ENCODE results near the gene PKP2. TPM values are rescaled to one million over a fixed set of nuclear protein-coding genes. Genes with fewer than 3 reads are reported as not detected.

The PKP2 gene
- total RNA-seq, 1 donor from 2014 or later, result 5.2 TPM

DNA sequence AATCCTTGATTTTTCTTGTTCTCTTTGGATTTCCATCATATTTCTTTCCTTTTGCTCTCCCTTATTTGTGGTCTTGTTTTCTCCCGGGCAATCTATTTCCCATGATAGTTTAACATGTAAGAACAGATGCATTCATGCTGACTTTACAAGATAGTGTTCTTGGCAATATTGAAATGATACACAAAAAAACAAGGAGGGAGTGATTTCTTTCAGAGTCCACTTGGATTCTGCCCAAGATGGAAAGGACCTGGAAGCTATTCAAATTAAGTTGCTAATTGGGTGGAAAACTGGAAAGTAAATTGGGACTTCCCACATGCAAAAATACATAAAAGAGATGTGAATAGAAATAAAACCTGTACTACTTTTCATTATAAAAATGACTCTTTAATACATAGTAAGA lies 126.4 kb downstream of the PKP2 start:
- Histone ChIP-seq H3K4me1 (ENCODE audit: control insufficient read depth in 3 of 3, insufficient read depth in 3 of 3, low read length in 3 of 3) (no peaks in the 10 kb centered on the region), H3K27ac (ENCODE audit: low read depth, low read length) (no peak overlapping the region), H3K27me3 (ENCODE audit: control insufficient read depth in 3 of 3, insufficient read depth in 3 of 3, low read length in 3 of 3) (no peaks in the 10 kb centered on the region), H3K9ac (ENCODE audit: low read depth in 1 of 3, low read length in 3 of 3) (no peak overlapping the region), H3K9me3 (ENCODE audit: control insufficient read depth in 3 of 3, low read length in 3 of 3) (no peaks in the 10 kb centered on the region), H3K4me3 (ENCODE audit: low read length in 3 of 3) (no peak overlapping the region), H3K36me3 (ENCODE audit: control insufficient read depth in 3 of 3, insufficient read depth in 3 of 3, low read length in 3 of 3) (no peaks in the 10 kb centered on the region)

DNA sequence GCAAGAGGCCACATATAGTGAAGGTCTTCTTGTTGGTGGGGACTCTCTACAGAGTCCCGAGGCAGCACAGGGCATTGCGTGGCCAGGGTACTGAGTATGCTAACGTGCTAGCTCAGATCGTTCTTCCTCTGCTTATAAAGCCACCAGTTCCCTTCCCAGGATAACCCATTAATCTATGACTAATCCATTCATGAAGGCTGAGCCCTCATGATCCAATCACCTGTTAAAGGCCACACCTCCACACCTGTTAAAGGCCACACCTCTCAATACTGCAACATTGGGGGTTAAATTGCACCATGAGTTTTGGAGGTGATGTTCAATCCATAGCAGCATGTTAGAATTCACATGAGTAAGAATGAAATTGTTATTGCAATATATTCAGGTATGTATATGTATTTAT lies 128.1 kb downstream of the PKP2 start:
- Histone ChIP-seq H3K9me3 (ENCODE audit: control insufficient read depth in 3 of 3, low read length in 3 of 3) (no peaks in the 10 kb centered on the region), H3K4me1 (ENCODE audit: control insufficient read depth in 3 of 3, insufficient read depth in 3 of 3, low read length in 3 of 3) (no peaks in the 10 kb centered on the region), H3K27me3 (ENCODE audit: control insufficient read depth in 3 of 3, insufficient read depth in 3 of 3, low read length in 3 of 3) (no peaks in the 10 kb centered on the region), H3K27ac (ENCODE audit: low read depth, low read length) (no peak overlapping the region), H3K9ac (ENCODE audit: low read depth in 1 of 3, low read length in 3 of 3) (no peak overlapping the region), H3K4me3 (ENCODE audit: low read length in 3 of 3) (no peak overlapping the region), H3K36me3 (ENCODE audit: control insufficient read depth in 3 of 3, insufficient read depth in 3 of 3, low read length in 3 of 3) (no peaks in the 10 kb centered on the region)

DNA sequence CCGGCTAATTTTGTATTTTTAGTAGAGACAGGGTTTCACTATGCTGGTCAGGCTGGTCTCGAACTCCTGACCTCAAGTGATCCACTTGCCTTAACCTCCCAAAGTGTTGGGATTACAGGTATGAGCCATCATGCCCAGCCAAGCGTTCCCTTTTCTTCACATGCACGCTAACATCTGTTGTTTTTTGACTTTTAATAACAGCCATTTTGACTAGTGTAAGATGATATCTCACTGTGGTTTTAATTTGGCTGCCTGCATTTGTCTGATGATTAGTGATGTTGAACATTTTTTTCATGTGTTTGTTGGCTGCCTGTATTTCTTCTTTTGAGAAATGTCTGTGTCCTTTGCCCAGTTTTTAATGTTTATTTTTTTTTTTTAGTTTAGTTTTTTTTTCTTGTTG lies 130.7 kb downstream of the PKP2 start:
- Histone ChIP-seq H3K4me1 (ENCODE audit: control insufficient read depth in 3 of 3, insufficient read depth in 3 of 3, low read length in 3 of 3) (no peaks in the 10 kb centered on the region), H3K4me3 (ENCODE audit: low read length in 3 of 3) (no peak overlapping the region), H3K36me3 (ENCODE audit: control insufficient read depth in 3 of 3, insufficient read depth in 3 of 3, low read length in 3 of 3) (no peaks in the 10 kb centered on the region), H3K27me3 (ENCODE audit: control insufficient read depth in 3 of 3, insufficient read depth in 3 of 3, low read length in 3 of 3) (peaks cover 0 to 4% (median 3%) of the 10 kb centered on the region in 3 donors), H3K9ac (ENCODE audit: low read depth in 1 of 3, low read length in 3 of 3) (no peak overlapping the region), H3K9me3 (ENCODE audit: control insufficient read depth in 3 of 3, low read length in 3 of 3) (no peaks in the 10 kb centered on the region), H3K27ac (ENCODE audit: low read depth, low read length) (no peak overlapping the region)

DNA sequence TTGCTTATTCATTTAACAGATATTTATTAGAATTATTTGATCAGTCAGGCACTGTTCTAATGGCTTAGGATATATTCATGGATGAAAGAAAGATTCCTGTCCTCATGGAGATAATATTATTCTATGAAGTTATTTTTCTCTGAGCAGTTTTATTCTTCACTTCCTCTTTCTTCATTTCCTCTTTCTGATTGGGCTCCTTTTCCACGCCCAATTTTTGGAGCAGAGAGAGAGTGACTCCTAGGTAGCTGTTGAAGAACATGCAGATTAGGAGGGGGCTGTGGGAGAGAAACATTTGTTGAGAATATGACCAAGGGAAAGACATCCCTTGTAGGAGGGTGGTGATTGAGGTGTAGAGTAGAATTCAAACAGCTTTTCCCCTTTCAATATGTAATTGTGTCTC lies 134.9 kb downstream of the PKP2 start:
- peaks cover 0 to 6% (median 3%) of the 10 kb centered on the region in 3 donors for H3K27me3 ChIP-seq (ENCODE audit: control insufficient read depth in 3 of 3, insufficient read depth in 3 of 3, low read length in 3 of 3)
- H3K27ac ChIP-seq (ENCODE audit: low read depth, low read length), result no peak overlapping the region
- H3K36me3 ChIP-seq (ENCODE audit: control insufficient read depth in 3 of 3, insufficient read depth in 3 of 3, low read length in 3 of 3), result no peaks in the 10 kb centered on the region
- no peaks in the 10 kb centered on the region for H3K9me3 ChIP-seq (ENCODE audit: control insufficient read depth in 3 of 3, low read length in 3 of 3)
- no peak overlapping the region for H3K4me3 ChIP-seq (ENCODE audit: low read length in 3 of 3)
- no peaks in the 10 kb centered on the region for H3K4me1 ChIP-seq (ENCODE audit: control insufficient read depth in 3 of 3, insufficient read depth in 3 of 3, low read length in 3 of 3)
- no peak overlapping the region for H3K9ac ChIP-seq (ENCODE audit: low read depth in 1 of 3, low read length in 3 of 3)

DNA sequence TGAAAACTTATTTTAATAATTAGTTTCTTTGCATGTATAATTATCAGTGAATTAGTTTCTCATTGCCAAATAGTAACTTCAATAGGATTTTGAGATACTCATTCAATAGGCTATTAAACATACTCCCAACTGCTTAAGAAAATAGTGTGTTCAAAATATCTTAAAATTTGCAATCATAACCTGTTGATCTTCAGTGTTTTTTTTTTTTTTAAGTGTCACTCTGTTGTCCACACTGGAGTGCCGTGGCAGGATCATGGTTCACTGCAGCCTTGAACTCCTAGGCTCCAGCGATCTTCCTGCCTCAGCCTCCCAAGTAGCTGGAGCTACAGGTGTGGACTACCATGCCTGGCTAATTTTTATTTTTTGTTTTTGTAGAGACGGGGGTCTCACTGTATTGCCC lies 139.4 kb downstream of the PKP2 start:
- Histone ChIP-seq H3K9ac (ENCODE audit: low read depth in 1 of 3, low read length in 3 of 3) (no peak overlapping the region), H3K36me3 (ENCODE audit: control insufficient read depth in 3 of 3, insufficient read depth in 3 of 3, low read length in 3 of 3) (peaks cover 3 to 13% (median 4%) of the 10 kb centered on the region in 3 donors), H3K4me1 (ENCODE audit: control insufficient read depth in 3 of 3, insufficient read depth in 3 of 3, low read length in 3 of 3) (peaks cover 14 to 19% (median 17%) of the 10 kb centered on the region in 3 donors), H3K9me3 (ENCODE audit: control insufficient read depth in 3 of 3, low read length in 3 of 3) (no peaks in the 10 kb centered on the region), H3K27ac (ENCODE audit: low read depth, low read length) (no peak overlapping the region), H3K27me3 (ENCODE audit: control insufficient read depth in 3 of 3, insufficient read depth in 3 of 3, low read length in 3 of 3) (peaks cover 0 to 6% (median 3%) of the 10 kb centered on the region in 3 donors), H3K4me3 (ENCODE audit: low read length in 3 of 3) (no peak overlapping the region)

DNA sequence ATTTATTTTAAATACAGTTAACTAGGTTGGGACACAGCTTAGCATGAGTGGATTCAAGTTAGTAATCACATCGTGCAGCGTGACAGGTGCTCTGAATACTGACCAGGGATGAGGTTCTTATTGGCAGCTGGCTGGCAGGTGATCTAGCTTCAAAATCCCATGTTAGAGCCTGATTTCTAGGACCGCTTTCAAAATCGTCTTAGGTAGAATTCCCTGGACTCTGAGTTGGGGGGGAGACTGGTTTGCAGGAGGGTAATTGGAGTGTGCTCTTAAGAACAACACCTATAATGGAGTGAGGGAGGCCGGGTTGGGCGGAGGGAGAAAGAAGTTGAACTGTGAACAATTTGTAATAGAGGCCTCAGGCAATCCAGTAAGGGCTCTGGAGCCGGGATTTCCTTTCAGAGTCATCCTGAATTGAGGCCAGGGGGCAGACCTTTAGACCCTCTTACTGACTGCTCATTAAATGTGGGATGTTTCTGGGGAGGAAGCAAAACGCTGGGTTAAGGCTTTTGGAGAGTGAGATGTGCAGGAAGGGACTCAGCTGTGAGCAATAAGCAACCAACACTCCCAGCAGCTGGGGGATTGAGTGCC lies 140.0 kb downstream of the PKP2 start:
- Histone ChIP-seq H3K9me3 (ENCODE audit: control insufficient read depth in 3 of 3, low read length in 3 of 3) (no peaks in the 10 kb centered on the region), H3K4me3 (ENCODE audit: low read length in 3 of 3) (peak overlapping the region; percentile 90 to 98 (median 91))

DNA sequence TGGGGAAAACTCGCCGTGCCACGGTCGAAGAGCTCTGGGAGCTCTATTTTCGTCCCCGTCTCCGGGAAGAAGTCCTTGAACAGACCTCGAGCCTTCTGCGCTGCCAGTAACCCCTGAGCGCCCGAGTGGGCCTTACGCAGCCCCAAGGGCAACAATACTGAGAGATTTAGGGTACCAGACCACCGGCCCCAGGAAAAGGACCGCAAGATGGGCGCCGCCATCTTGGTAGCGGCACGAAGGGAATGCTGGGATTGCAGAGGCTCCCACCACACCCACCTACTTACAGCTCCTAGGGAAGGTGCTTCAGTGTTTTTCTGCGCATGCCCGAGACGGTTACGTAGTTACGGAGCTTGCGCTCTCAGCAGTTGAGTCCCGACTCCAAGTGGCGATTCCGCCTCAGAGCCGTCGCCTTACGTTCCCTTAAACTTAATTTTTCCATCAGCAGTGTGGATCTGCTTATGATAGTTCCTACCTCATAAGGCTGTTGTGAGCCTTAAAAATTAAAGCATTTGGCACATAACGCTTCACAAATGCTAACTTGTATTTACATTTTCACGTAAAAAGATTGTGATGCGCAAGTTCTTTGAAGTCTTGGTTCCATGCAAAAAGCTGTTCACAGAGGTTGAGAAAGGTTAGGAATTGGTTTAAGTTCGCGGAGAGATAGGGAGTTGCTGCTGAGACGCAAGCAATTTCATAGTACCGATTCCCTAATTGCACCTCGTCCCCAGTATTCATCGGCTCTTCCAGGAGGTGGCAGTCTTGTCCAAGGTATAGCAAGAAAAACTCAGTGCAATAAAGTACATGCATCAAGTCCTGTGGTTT lies 140.7 kb downstream of the PKP2 start, which contains the start of gene YARS2:
YARS2 (minus strand) TSS at position 244 of the 822 bp plus-strand sequence; CDS start at position 221, 23 bp downstream.
- peaks cover 14 to 19% (median 17%) of the 10 kb centered on the region in 3 donors for H3K4me1 ChIP-seq (ENCODE audit: control insufficient read depth in 3 of 3, insufficient read depth in 3 of 3, low read length in 3 of 3)
- H3K4me3 ChIP-seq (ENCODE audit: low read length in 3 of 3), result peak within 1 kb of the TSS; percentile 90 to 98 (median 91)

More for the DNA sequence above, 140.0 kb downstream of the PKP2 start:
- Histone ChIP-seq H3K27me3 (ENCODE audit: control insufficient read depth in 3 of 3, insufficient read depth in 3 of 3, low read length in 3 of 3) (peaks cover 0 to 6% (median 0%) of the 10 kb centered on the region in 3 donors), H3K9ac (ENCODE audit: low read depth in 1 of 3, low read length in 3 of 3) (peak overlapping the region in 1 of 3 donors; percentile 95), H3K36me3 (ENCODE audit: control insufficient read depth in 3 of 3, insufficient read depth in 3 of 3, low read length in 3 of 3) (peaks cover 8 to 19% (median 9%) of the 10 kb centered on the region in 3 donors), H3K4me1 (ENCODE audit: control insufficient read depth in 3 of 3, insufficient read depth in 3 of 3, low read length in 3 of 3) (peaks cover 14 to 19% (median 17%) of the 10 kb centered on the region in 3 donors), H3K27ac (ENCODE audit: low read depth, low read length) (no peak overlapping the region)

DNA sequence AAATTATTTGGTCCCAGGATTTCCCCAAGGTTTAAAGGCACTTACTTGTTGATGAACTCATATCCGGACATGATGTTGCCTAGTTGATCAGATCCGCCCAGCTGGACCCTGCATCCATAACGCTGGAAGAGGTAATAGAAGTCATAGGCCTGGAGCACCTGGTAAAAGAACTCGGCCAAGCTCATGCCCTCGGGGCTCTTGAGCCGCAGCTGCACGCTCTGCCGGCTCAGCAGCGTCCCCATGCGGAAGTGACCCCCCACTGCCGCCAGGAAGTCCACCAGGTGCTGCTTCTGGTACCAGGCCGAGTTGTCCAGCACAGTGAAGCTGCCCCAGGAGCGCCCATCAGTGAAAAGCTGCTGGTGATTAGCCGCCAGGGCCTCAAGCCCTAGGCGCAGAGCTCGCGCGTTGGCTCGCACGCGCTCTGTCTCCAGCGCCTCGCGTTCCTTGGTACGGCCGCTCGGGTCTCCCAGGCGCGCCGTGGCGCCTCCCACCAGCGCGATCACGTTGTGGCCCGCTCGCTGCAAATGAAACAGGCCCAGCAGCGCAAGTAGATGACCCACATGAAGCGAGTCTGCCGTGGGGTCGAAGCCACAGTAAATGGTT lies 141.4 kb downstream of the PKP2 start:
- H3K9me3 ChIP-seq (ENCODE audit: control insufficient read depth in 3 of 3, low read length in 3 of 3), result no peaks in the 10 kb centered on the region
- peaks cover 17 to 24% (median 21%) of the 10 kb centered on the region in 3 donors for H3K36me3 ChIP-seq (ENCODE audit: control insufficient read depth in 3 of 3, insufficient read depth in 3 of 3, low read length in 3 of 3)
- peak overlapping the region; percentile 76 for H3K27ac ChIP-seq (ENCODE audit: low read depth, low read length)
- peaks cover 14 to 19% (median 17%) of the 10 kb centered on the region in 3 donors for H3K4me1 ChIP-seq (ENCODE audit: control insufficient read depth in 3 of 3, insufficient read depth in 3 of 3, low read length in 3 of 3)
- peak overlapping the region; percentile 90 to 98 (median 91) for H3K4me3 ChIP-seq (ENCODE audit: low read length in 3 of 3)
- H3K9ac ChIP-seq (ENCODE audit: low read depth in 1 of 3, low read length in 3 of 3), result peak overlapping the region; percentile 88 to 95 (median 92)
- H3K27me3 ChIP-seq (ENCODE audit: control insufficient read depth in 3 of 3, insufficient read depth in 3 of 3, low read length in 3 of 3), result no peaks in the 10 kb centered on the region

More for the DNA sequence above, 140.7 kb downstream of the PKP2 start, which contains the start of gene YARS2:
- Histone ChIP-seq H3K9me3 (ENCODE audit: control insufficient read depth in 3 of 3, low read length in 3 of 3) (no peaks in the 10 kb centered on the region), H3K36me3 (ENCODE audit: control insufficient read depth in 3 of 3, insufficient read depth in 3 of 3, low read length in 3 of 3) (peaks cover 13 to 24% (median 15%) of the 10 kb centered on the region in 3 donors), H3K27ac (ENCODE audit: low read depth, low read length) (peak within 1 kb of the TSS; percentile 76), H3K9ac (ENCODE audit: low read depth in 1 of 3, low read length in 3 of 3) (peak within 1 kb of the TSS; percentile 88 to 95 (median 92)), H3K27me3 (ENCODE audit: control insufficient read depth in 3 of 3, insufficient read depth in 3 of 3, low read length in 3 of 3) (peaks cover 0 to 2% (median 0%) of the 10 kb centered on the region in 3 donors)

DNA sequence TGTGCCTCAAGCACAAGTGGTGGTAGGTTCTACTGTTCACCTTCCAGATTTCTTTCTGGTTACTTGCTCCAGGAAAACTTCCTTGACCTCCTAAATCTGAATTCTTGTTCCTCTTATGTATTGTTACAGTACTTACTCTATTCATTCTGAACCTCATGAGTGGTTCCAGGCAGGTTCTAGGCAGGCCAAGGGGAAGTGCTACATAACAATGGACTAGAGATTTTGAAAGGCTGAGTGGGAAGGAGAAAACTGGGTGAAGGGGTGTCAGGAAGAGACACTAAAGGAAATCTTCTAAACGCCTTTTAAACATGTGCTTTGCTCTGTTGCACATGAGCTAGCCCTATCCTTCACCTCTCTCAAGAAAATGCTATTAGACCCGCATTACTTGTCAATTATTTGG lies 142.5 kb downstream of the PKP2 start:
- Histone ChIP-seq H3K9me3 (ENCODE audit: control insufficient read depth in 3 of 3, low read length in 3 of 3) (no peaks in the 10 kb centered on the region), H3K9ac (ENCODE audit: low read depth in 1 of 3, low read length in 3 of 3) (no peak overlapping the region), H3K4me1 (ENCODE audit: control insufficient read depth in 3 of 3, insufficient read depth in 3 of 3, low read length in 3 of 3) (peaks cover 14 to 19% (median 17%) of the 10 kb centered on the region in 3 donors), H3K36me3 (ENCODE audit: control insufficient read depth in 3 of 3, insufficient read depth in 3 of 3, low read length in 3 of 3) (peaks cover 19 to 29% (median 29%) of the 10 kb centered on the region in 3 donors), H3K27me3 (ENCODE audit: control insufficient read depth in 3 of 3, insufficient read depth in 3 of 3, low read length in 3 of 3) (no peaks in the 10 kb centered on the region), H3K27ac (ENCODE audit: low read depth, low read length) (peak overlapping the region; percentile 76), H3K4me3 (ENCODE audit: low read length in 3 of 3) (peak overlapping the region in 1 of 3 donors; percentile 91)
